Liver (tissue), 9 donors: ENCODE measurements around the gene REST. TPM values are rescaled to one million over a fixed set of nuclear protein-coding genes. Genes with fewer than 3 reads are reported as not detected.
"Not testable (repeated sequence)": the region's sequence is repeated elsewhere in the genome, so short reads cannot be mapped to it uniquely, and the experiment has no call there.

ENCODE experiments used
- DNase-seq: peaks from one replicate; pipeline ENCODE4 v3.0.0-alpha.2; 2017; ENCODE audit warnings: low spot score
- H3K27ac ChIP-seq, 2 donors: one replicate each; pipeline ENCODE4 v1.7.0; 2013; ENCODE audit warnings: inconsistent platforms in 2 of 2, low read length in 2 of 2, control low read depth in 1 of 2, low read depth in 1 of 2, mild to moderate bottlenecking in 1 of 2
- H3K27me3 ChIP-seq, 4 donors: one replicate each; pipeline versions ENCODE4 v1.6.1 to v1.7.0; 2013; ENCODE audit warnings: low read length in 3 of 4, inconsistent platforms in 1 of 4, mild to moderate bottlenecking in 1 of 4, moderate library complexity in 1 of 4; ENCODE audit not compliant: control insufficient read depth in 4 of 4, insufficient read depth in 4 of 4
- H3K36me3 ChIP-seq, 4 donors: one replicate each; pipeline versions ENCODE4 v1.6.1 to v1.7.0; 2013; ENCODE audit warnings: low read length in 3 of 4, mild to moderate bottlenecking in 3 of 4, low read depth in 1 of 4, moderate library complexity in 1 of 4; ENCODE audit not compliant: control insufficient read depth in 4 of 4, insufficient read depth in 3 of 4
- H3K4me1 ChIP-seq, 4 donors: one replicate each; pipeline versions ENCODE4 v1.6.1 to v1.7.0; 2013; ENCODE audit warnings: low read length in 3 of 4, mild to moderate bottlenecking in 3 of 4, moderate library complexity in 1 of 4; ENCODE audit not compliant: control insufficient read depth in 4 of 4, insufficient read depth in 4 of 4
- H3K4me3 ChIP-seq, 3 donors: one replicate each; pipeline versions ENCODE4 v1.6.1 to v1.7.0; 2013; ENCODE audit warnings: low read length in 3 of 3, control low read depth in 1 of 3, low read depth in 1 of 3, mild to moderate bottlenecking in 1 of 3
- H3K9ac ChIP-seq, 2 donors: one replicate each; pipeline ENCODE4 v1.7.0; 2013; ENCODE audit warnings: low read length in 2 of 2, mild to moderate bottlenecking in 2 of 2, moderate library complexity in 2 of 2, control low read depth in 1 of 2, low read depth in 1 of 2
- H3K9me3 ChIP-seq, 4 donors: one replicate each; pipeline versions ENCODE4 v1.6.1 to v1.7.0; 2013; ENCODE audit warnings: low read length in 3 of 4; ENCODE audit not compliant: control insufficient read depth in 4 of 4
- EGR1 ChIP-seq, 2 donors: IDR thresholded peaks; 2 replicates each; pipeline ENCODE4 v1.6.1; 2016 to 2018; ENCODE audit warnings: antibody characterized with exemption in 2 of 2, low read depth in 2 of 2
- FOXA2 ChIP-seq: IDR thresholded peaks from 2 replicates; pipeline ENCODE4 v1.6.1; 2016; ENCODE audit warnings: antibody characterized with exemption
- HNF4A ChIP-seq, 2 donors: conservative IDR thresholded peaks; 2 replicates each; pipeline ENCODE4 v1.6.1; 2016; ENCODE audit warnings: antibody characterized with exemption in 2 of 2, mild to moderate bottlenecking in 2 of 2
- HNF4G ChIP-seq: IDR thresholded peaks from 2 replicates; pipeline ENCODE4 v1.6.1; 2016; ENCODE audit warnings: antibody characterized with exemption
- NR2F2 ChIP-seq: IDR thresholded peaks from 2 replicates; pipeline ENCODE4 v1.6.1; 2016; ENCODE audit warnings: antibody characterized with exemption
- RAD21 ChIP-seq, 2 donors: IDR thresholded peaks; 2 replicates each; pipeline ENCODE4 v1.6.1; 2016; ENCODE audit warnings: antibody characterized with exemption in 2 of 2, mild to moderate bottlenecking in 2 of 2
- RXRA ChIP-seq, 2 donors: IDR thresholded peaks; 2 replicates each; pipeline ENCODE4 v1.6.1; 2017 to 2018; ENCODE audit warnings: antibody characterized with exemption in 2 of 2, mild to moderate bottlenecking in 1 of 2
- SP1 ChIP-seq: IDR thresholded peaks from 2 replicates; pipeline ENCODE4 v1.6.1; 2018; ENCODE audit warnings: antibody characterized with exemption, mild to moderate bottlenecking
- TAF1 ChIP-seq: conservative IDR thresholded peaks from 2 replicates; pipeline ENCODE4 v1.6.1; 2016; ENCODE audit warnings: antibody characterized with exemption, mild to moderate bottlenecking
- WGBS: extraction: QIAGEN DNeasy Blood & Tissue Kit; methylation state at CpG from one replicate; pipeline ENCODE4 v1.1.7; 2013; 5-methylcytosine and 5-hydroxymethylcytosine counted together
- polyA plus RNA-seq, 2 donors: library from polyadenylated mRNA; stranded (reverse) in 1 of 2; unstranded in 1 of 2; fragments of 200-250 nt in 1 of 2; fragments of >200 nt in 1 of 2; fragmentation: Nextera tagmentation in 1 of 2; extraction: Ambion mirVana in 1 of 2; gene quantifications; one replicate each; pipeline versions ENCODE4 v1.2.1 to v1.2.3, GENCODE V29; 2013 to 2015
- total RNA-seq, 2 donors: library from RNA; depleted of rRNA; stranded (reverse); fragments of >200 nt; gene quantifications; one replicate each; pipeline ENCODE4 v1.2.3, GENCODE V29; 2014
- TF ChIP-seq, protein P1 (sequence below): IDR thresholded peaks from 2 replicates; pipeline ENCODE4 v1.6.1; 2016; ENCODE audit warnings: antibody characterized with exemption, mild to moderate bottlenecking
- TF ChIP-seq, protein P2 (sequence below): fragments of 150-350 bp; IDR thresholded peaks from 2 replicates; pipeline ENCODE4 v1.5.1; 2017; ENCODE audit warnings: improper control_type of control experiment, low read depth, low read length; ENCODE audit not compliant: missing input control
- TF ChIP-seq, protein P3 (sequence below): IDR thresholded peaks from 2 replicates; pipeline ENCODE4 v1.6.1; 2016; ENCODE audit warnings: antibody characterized with exemption
- TF ChIP-seq, protein P4 (sequence below): IDR thresholded peaks from 2 replicates; pipeline ENCODE4 v1.6.1; 2016; ENCODE audit warnings: antibody characterized with exemption
- donor health status: healthy.
- donor health status: healthy.
- donor health status: healthy.
- donor health status: healthy.
- donor health status: healthy.

Gene REST
- total and polyA plus RNA-seq, 4 donors: 3.7 to 18.1 (median 12.4) TPM

DNA sequence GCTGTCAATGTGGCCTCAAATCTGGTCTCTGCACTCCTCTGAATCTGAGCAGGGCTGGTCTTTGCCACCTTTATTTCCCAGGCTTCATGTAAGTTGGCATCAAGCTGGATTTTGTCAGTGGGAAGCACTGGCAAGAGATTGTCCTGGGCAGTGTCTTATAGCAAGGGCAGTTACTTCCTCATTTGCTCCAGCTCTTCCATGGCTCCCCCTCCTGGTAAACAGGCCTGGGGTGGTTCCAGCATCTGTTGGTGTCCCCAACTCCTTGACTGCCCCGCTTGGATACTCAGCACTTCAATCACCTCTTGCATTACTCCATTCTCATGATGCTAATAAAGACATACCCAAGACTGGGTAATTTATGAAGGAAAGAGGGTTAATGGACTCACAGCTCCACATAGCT is 15.0 kb upstream of the REST start:
- Histone ChIP-seq H3K27ac (no peak overlapping the region), H3K36me3 (no peaks in the 10 kb centered on the region), H3K4me3 (no peak overlapping the region), H3K9me3 (no peaks in the 10 kb centered on the region), H3K9ac (no peak overlapping the region), H3K27me3 (no peaks in the 10 kb centered on the region), H3K4me1 (no peaks in the 10 kb centered on the region)
- WGBS: 98% methylated on average over 1 of the region's 1 CpG
- TF ChIP-seq HNF4G: no peak
- no peak for TF ChIP-seq TAF1
- TF ChIP-seq SP1: no peak
- TF ChIP-seq, protein P1, sequence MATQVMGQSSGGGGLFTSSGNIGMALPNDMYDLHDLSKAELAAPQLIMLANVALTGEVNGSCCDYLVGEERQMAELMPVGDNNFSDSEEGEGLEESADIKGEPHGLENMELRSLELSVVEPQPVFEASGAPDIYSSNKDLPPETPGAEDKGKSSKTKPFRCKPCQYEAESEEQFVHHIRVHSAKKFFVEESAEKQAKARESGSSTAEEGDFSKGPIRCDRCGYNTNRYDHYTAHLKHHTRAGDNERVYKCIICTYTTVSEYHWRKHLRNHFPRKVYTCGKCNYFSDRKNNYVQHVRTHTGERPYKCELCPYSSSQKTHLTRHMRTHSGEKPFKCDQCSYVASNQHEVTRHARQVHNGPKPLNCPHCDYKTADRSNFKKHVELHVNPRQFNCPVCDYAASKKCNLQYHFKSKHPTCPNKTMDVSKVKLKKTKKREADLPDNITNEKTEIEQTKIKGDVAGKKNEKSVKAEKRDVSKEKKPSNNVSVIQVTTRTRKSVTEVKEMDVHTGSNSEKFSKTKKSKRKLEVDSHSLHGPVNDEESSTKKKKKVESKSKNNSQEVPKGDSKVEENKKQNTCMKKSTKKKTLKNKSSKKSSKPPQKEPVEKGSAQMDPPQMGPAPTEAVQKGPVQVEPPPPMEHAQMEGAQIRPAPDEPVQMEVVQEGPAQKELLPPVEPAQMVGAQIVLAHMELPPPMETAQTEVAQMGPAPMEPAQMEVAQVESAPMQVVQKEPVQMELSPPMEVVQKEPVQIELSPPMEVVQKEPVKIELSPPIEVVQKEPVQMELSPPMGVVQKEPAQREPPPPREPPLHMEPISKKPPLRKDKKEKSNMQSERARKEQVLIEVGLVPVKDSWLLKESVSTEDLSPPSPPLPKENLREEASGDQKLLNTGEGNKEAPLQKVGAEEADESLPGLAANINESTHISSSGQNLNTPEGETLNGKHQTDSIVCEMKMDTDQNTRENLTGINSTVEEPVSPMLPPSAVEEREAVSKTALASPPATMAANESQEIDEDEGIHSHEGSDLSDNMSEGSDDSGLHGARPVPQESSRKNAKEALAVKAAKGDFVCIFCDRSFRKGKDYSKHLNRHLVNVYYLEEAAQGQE: no peak
- no peak for TF ChIP-seq EGR1 (IDR thresholded peaks at IDR 0.05; ENCODE audit: low read depth in 2 of 2)
- TF ChIP-seq, protein P2, sequence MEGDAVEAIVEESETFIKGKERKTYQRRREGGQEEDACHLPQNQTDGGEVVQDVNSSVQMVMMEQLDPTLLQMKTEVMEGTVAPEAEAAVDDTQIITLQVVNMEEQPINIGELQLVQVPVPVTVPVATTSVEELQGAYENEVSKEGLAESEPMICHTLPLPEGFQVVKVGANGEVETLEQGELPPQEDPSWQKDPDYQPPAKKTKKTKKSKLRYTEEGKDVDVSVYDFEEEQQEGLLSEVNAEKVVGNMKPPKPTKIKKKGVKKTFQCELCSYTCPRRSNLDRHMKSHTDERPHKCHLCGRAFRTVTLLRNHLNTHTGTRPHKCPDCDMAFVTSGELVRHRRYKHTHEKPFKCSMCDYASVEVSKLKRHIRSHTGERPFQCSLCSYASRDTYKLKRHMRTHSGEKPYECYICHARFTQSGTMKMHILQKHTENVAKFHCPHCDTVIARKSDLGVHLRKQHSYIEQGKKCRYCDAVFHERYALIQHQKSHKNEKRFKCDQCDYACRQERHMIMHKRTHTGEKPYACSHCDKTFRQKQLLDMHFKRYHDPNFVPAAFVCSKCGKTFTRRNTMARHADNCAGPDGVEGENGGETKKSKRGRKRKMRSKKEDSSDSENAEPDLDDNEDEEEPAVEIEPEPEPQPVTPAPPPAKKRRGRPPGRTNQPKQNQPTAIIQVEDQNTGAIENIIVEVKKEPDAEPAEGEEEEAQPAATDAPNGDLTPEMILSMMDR: no peak
- TF ChIP-seq FOXA2: no peak
- TF ChIP-seq, protein P3, sequence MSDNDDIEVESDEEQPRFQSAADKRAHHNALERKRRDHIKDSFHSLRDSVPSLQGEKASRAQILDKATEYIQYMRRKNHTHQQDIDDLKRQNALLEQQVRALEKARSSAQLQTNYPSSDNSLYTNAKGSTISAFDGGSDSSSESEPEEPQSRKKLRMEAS: no peak
- TF ChIP-seq NR2F2: no peak
- no peak for TF ChIP-seq HNF4A (conservative IDR thresholded peaks at IDR 0.05)
- TF ChIP-seq RAD21 (IDR thresholded peaks at IDR 0.05): no peak
- TF ChIP-seq, protein P4, sequence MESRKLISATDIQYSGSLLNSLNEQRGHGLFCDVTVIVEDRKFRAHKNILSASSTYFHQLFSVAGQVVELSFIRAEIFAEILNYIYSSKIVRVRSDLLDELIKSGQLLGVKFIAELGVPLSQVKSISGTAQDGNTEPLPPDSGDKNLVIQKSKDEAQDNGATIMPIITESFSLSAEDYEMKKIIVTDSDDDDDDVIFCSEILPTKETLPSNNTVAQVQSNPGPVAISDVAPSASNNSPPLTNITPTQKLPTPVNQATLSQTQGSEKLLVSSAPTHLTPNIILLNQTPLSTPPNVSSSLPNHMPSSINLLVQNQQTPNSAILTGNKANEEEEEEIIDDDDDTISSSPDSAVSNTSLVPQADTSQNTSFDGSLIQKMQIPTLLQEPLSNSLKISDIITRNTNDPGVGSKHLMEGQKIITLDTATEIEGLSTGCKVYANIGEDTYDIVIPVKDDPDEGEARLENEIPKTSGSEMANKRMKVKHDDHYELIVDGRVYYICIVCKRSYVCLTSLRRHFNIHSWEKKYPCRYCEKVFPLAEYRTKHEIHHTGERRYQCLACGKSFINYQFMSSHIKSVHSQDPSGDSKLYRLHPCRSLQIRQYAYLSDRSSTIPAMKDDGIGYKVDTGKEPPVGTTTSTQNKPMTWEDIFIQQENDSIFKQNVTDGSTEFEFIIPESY: no peak
- TF ChIP-seq RXRA (IDR thresholded peaks at IDR 0.05): no peak
- no peak for DNase-seq

DNA sequence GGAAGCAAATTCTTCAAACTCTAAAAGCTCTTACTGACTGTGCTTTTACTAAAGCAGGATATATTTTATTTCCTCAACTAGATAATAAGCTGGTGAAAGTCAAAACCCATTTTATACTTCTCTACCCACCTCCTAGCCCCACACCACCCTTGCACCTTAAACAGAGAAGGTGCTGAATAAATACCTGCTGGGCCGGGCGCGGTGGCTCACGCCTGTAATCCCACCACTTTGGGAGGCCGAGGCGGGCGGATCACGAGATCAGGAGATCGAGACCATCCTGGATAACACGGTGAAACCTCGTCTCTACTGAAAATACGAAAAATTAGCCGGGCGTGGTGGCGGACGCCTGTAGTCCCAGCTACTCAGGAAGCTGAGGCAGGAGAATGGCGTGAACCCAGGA is 9.9 kb upstream of the REST start:
- not testable (repeated sequence) for DNase-seq, H3K9me3 ChIP-seq, H3K9ac ChIP-seq, H3K36me3 ChIP-seq, H3K27me3 ChIP-seq, H3K4me3 ChIP-seq, H3K4me1 ChIP-seq, H3K27ac ChIP-seq
- WGBS: 96% methylated on average over 17 of the region's 17 CpGs

DNA sequence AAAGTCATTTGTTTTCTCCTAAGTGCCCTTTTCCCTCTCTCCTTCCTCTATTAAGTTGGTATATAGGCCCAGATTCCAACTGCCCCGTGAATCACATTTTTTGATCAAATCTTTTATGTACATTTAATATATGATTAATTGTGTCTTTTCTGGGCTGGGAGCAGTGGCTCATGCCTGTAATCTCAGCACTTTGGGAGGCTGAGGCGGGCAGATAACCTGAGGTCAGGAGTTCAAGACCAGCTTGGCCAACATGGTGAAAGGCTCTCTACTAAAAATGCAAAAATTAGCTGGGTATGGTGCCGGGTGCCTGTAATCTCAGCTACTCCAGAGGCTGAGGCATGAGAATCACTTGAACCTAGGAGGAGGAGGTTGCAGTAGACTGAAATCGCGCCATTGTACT is 7.5 kb upstream of the REST start:
- not testable (repeated sequence) for H3K27ac ChIP-seq, H3K27me3 ChIP-seq, H3K9me3 ChIP-seq, H3K4me3 ChIP-seq, H3K9ac ChIP-seq, H3K4me1 ChIP-seq, DNase-seq, H3K36me3 ChIP-seq
- 94% methylated on average over 5 of the region's 5 CpGs for WGBS
